Omental fat pad (tissue), 4 donors: ENCODE data around the gene AFAP1. TPM values are rescaled to one million over a fixed set of nuclear protein-coding genes. Genes with fewer than 3 reads are reported as not detected.

Experiments
- ATAC-seq: fragments of 150-250 bp; one replicate; pipeline ENCODE4 v1.9.1; 2016; ENCODE audit warnings: mild to moderate bottlenecking, moderate library complexity; ENCODE audit not compliant: low FRiP score
- DNase-seq: peaks from one replicate; pipeline ENCODE4 v3.0.0-alpha.2; 2019; ENCODE audit warnings: low spot score
- CTCF ChIP-seq, 3 donors: fragments of 450-650 bp; IDR thresholded peaks; one replicate each; pipeline ENCODE4 v1.5.1; 2016 to 2017; ENCODE audit warnings: antibody characterized with exemption in 3 of 3, mild to moderate bottlenecking in 3 of 3, moderate library complexity in 2 of 3
- total RNA-seq, 4 donors: library from RNA; depleted of rRNA; stranded (reverse); fragments of >200 nt; gene quantifications; one replicate each; pipeline ENCODE4 v1.1.0, GENCODE V29; 2016

The AFAP1 gene
- total RNA-seq, 4 donors from 2014 or later, result 24.6 to 35.5 (median 26.9) TPM

GRCh38 chr4:7956934-7957656 lies 17.4 kb upstream of the AFAP1 start:
- TF ChIP-seq CTCF (IDR thresholded peaks at IDR 0.05), result no peak
- ATAC-seq (no peak), DNase-seq (no peak)

DNA sequence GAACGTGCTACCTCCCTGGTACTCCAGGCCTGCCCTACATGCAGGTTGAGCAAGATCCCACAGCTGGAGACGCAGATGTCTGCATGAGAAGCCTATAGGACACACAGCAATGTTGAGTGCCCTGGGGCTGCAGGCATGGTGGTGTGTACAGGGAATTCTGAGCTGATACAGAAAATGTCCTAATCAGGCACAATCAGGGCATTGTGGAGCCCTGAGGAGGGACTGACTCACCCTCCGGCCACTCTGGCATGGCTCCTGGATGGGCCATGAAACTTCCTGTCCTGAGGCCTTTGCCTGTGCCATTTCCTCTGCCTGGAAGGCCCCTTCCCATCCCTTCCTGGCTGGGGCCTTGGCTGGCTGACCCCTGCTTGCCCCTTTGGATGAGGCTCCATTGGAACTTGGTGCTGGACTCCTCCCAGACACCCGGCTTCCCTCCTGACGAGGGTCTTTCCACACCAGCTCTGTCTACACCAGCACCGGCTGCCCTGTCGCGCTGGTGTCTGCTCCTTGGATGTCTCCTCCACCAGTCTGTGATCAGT lies 16.7 kb upstream of the AFAP1 start:
- no peak for TF ChIP-seq CTCF (IDR thresholded peaks at IDR 0.05)
- no peak for ATAC-seq
- DNase-seq, result no peak

GRCh38 chr4:7955393-7955792 lies 15.7 kb upstream of the AFAP1 start:
- DNase-seq (no peak), ATAC-seq (no peak)
- TF ChIP-seq CTCF (IDR thresholded peaks at IDR 0.05), result no peak

- TF ChIP-seq CTCF (IDR thresholded peaks at IDR 0.05), result no peak
- no peak for DNase-seq
These were observed 13.0 kb upstream of the AFAP1 start for GRCh38 chr4:7952615-7953014.

GRCh38 chr4:7950301-7951092 lies 10.8 kb upstream of the AFAP1 start:
- no peak for DNase-seq
- no peak for ATAC-seq
- no peak for TF ChIP-seq CTCF (IDR thresholded peaks at IDR 0.05)

More at GRCh38 chr4:7952615-7953014, 13.0 kb upstream of the AFAP1 start:
- no peak for ATAC-seq

- no peak for DNase-seq
- ATAC-seq, result no peak
- no peak for TF ChIP-seq CTCF (IDR thresholded peaks at IDR 0.05)
These were observed 10.1 kb upstream of the AFAP1 start for GRCh38 chr4:7949759-7950158.
